GM18498 (cell line): ENCODE data around the gene LIN7A.
"Not testable (repeated sequence)": the region's sequence is repeated elsewhere in the genome, so short reads cannot be mapped to it uniquely, and the experiment has no call there.

Source experiments
- ATAC-seq: cut with Tn5 transposase; IDR thresholded peaks from one replicate; pipeline ENCODE4 v1.9.1; 2021; ENCODE audit warnings: mild to moderate bottlenecking, moderate library complexity; ENCODE audit not compliant: unreplicated experiment

Gene LIN7A

GRCh38 chr12:80814453-80814852 lies 123.3 kb downstream of the LIN7A start:
- peak; percentile 25 for ATAC-seq

- peak; percentile 49 for ATAC-seq
These were observed 123.9 kb downstream of the LIN7A start for GRCh38 chr12:80813820-80814219.

- peak; percentile 33 for ATAC-seq
These were observed 125.6 kb downstream of the LIN7A start for GRCh38 chr12:80811957-80812708.

- no peak for ATAC-seq
These were observed 126.9 kb downstream of the LIN7A start for GRCh38 chr12:80810874-80811273.

- ATAC-seq = peak; percentile 85
These were observed 130.0 kb downstream of the LIN7A start for GRCh38 chr12:80807640-80808288.

GRCh38 chr12:80805106-80805505 lies 132.6 kb downstream of the LIN7A start:
- no peak for ATAC-seq

- ATAC-seq = peak; percentile 93
These were observed 134.9 kb downstream of the LIN7A start for GRCh38 chr12:80802652-80803400.

- ATAC-seq = no peak
These were observed 139.5 kb downstream of the LIN7A start for GRCh38 chr12:80798281-80798680.

- ATAC-seq = no peak
These were observed 143.2 kb downstream of the LIN7A start for GRCh38 chr12:80794551-80794950.

GRCh38 chr12:80792861-80793260 lies 144.9 kb downstream of the LIN7A start:
- no peak for ATAC-seq

GRCh38 chr12:80791863-80792262 lies 145.9 kb downstream of the LIN7A start:
- no peak for ATAC-seq

GRCh38 chr12:80788407-80788806 lies 149.3 kb downstream of the LIN7A start:
- ATAC-seq = not testable (repeated sequence)

GRCh38 chr12:80782963-80783470 lies 154.7 kb downstream of the LIN7A start:
- not testable (repeated sequence) for ATAC-seq

GRCh38 chr12:80781313-80781712 lies 156.4 kb downstream of the LIN7A start:
- ATAC-seq = no peak

GRCh38 chr12:80780746-80781145 lies 157.0 kb downstream of the LIN7A start:
- no peak for ATAC-seq

- ATAC-seq = peak; percentile 96
These were observed 159.7 kb downstream of the LIN7A start for GRCh38 chr12:80778005-80778541.

- peak; percentile 1 for ATAC-seq
These were observed 160.1 kb downstream of the LIN7A start for GRCh38 chr12:80777587-80777986.

- no peak for ATAC-seq
These were observed 161.0 kb downstream of the LIN7A start for GRCh38 chr12:80776706-80777105.

GRCh38 chr12:80770958-80771357 lies 166.8 kb downstream of the LIN7A start:
- ATAC-seq = no peak

GRCh38 chr12:80769553-80770140 lies 168.1 kb downstream of the LIN7A start:
- no peak for ATAC-seq

- ATAC-seq = peak; percentile 97
These were observed 170.8 kb downstream of the LIN7A start for GRCh38 chr12:80766897-80767296.
